H1 (cell line): ENCODE data around the gene TSN. TPM values are rescaled to one million over a fixed set of nuclear protein-coding genes. Genes with fewer than 3 reads are reported as not detected.
A peak's percentile ranks its signal among the peaks of the same experiment; 100 is the strongest.

Experiments
- CTCF ChIA-PET: fragments of 300-600 bp; sonication (Branson Sonifier 250); formaldehyde crosslinking; loops from one replicate; lab custom pipeline; 2021; ENCODE audit not compliant: partially characterized antibody; lab: Charles Lee
- POLR2A ChIA-PET: fragments of 300-600 bp; sonication (Branson Sonifier 250); formaldehyde crosslinking; loops from one replicate; lab custom pipeline; 2021; ENCODE audit warnings: inconsistent platforms; ENCODE audit not compliant: partially characterized antibody; lab: Charles Lee
- DNase-seq, 2 experiments: peaks; one replicate each; pipeline versions ENCODE4 v3.0.0 to v3.0.0-alpha.2; 2010 to 2022; ENCODE audit warnings: low spot score in 2 of 2, low read depth in 1 of 2, mixed read lengths in 1 of 2
- FAIRE-seq: peaks from 2 replicates; lab custom pipeline; 2011; peaks lifted over from hg19 to GRCh38; lab: Jason Lieb, UNC
- H2AFZ ChIP-seq: 2 replicates; pipeline ENCODE4 v1.8.1; 2012; ENCODE audit warnings: low read length, inconsistent platforms
- H2AK5ac ChIP-seq: 2 replicates; pipeline ENCODE4 v1.6.1; 2013; ENCODE audit warnings: low read depth, low read length
- H2BK120ac ChIP-seq: replicated peaks from 2 replicates; pipeline ENCODE3; 2013; ENCODE audit warnings: low read depth, low read length, inconsistent platforms
- H2BK12ac ChIP-seq: 2 replicates; pipeline ENCODE4 v1.6.1; 2013; ENCODE audit warnings: low read depth, low read length
- H2BK15ac ChIP-seq: 2 replicates; pipeline ENCODE4 v1.6.1; 2013; ENCODE audit warnings: low read length
- H2BK20ac ChIP-seq: 2 replicates; pipeline ENCODE4 v1.6.1; 2013; ENCODE audit warnings: low read length
- H2BK5ac ChIP-seq: 2 replicates; pipeline ENCODE4 v1.6.1; 2013; ENCODE audit warnings: low read depth, low read length
- H3K14ac ChIP-seq: 2 replicates; pipeline ENCODE4 v1.6.1; 2013; ENCODE audit warnings: inconsistent platforms; ENCODE audit not compliant: insufficient read length
- H3K18ac ChIP-seq: 2 replicates; pipeline ENCODE4 v1.6.1; 2013; ENCODE audit warnings: low read length; ENCODE audit errors: extremely low read depth
- H3K23ac ChIP-seq: 2 replicates; pipeline ENCODE4 v1.6.1; 2013; ENCODE audit warnings: inconsistent platforms; ENCODE audit not compliant: insufficient read length
- H3K23me2 ChIP-seq: 2 replicates; pipeline ENCODE4 v1.6.1; 2013; ENCODE audit warnings: low read depth, low read length
- H3K27ac ChIP-seq: 2 replicates; pipeline ENCODE4 v1.6.1; 2011; ENCODE audit warnings: low read depth, low read length, inconsistent platforms
- H3K27me3 ChIP-seq, 4 experiments: replicated peaks in 1 of 4; 1 replicate in 1 of 4; 2 replicates in 3 of 4; pipeline versions ENCODE4 v1.6.1 to v1.8.1; 2011 to 2013; ENCODE audit warnings: low read length in 3 of 4, mild to moderate bottlenecking in 3 of 4, inconsistent platforms in 2 of 4, mixed read lengths in 2 of 4, moderate library complexity in 1 of 4; ENCODE audit not compliant: control insufficient read depth in 3 of 4, insufficient read depth in 3 of 4; ENCODE audit errors: extremely low read depth in 1 of 4
- H3K36me3 ChIP-seq, 4 experiments: 2 replicates each; pipeline versions ENCODE4 v1.6.1 to v1.8.1; 2011 to 2013; ENCODE audit warnings: mild to moderate bottlenecking in 4 of 4, low read length in 3 of 4, moderate library complexity in 2 of 4, control low read depth in 1 of 4, inconsistent platforms in 1 of 4; ENCODE audit not compliant: insufficient read depth in 4 of 4, control insufficient read depth in 2 of 4
- H3K4ac ChIP-seq: replicated peaks from 2 replicates; pipeline ENCODE3; 2013; ENCODE audit warnings: low read length, low read depth, mixed read lengths, inconsistent platforms; ENCODE audit not compliant: insufficient read length
- H3K4me1 ChIP-seq, 4 experiments: replicated peaks in 1 of 4; 1 replicate in 1 of 4; 2 replicates in 3 of 4; pipeline versions ENCODE4 v1.6.1 to v1.8.1; 2011 to 2013; ENCODE audit warnings: low read length in 3 of 4, inconsistent platforms in 2 of 4, mixed read lengths in 1 of 4; ENCODE audit not compliant: insufficient read depth in 4 of 4, control insufficient read depth in 3 of 4
- H3K4me2 ChIP-seq, 2 experiments: 2 replicates each; pipeline versions ENCODE4 v1.6.1 to v1.8.1; 2011 to 2013; ENCODE audit warnings: low read depth in 2 of 2, low read length in 2 of 2, control low read depth in 1 of 2, inconsistent platforms in 1 of 2, mild to moderate bottlenecking in 1 of 2; ENCODE audit not compliant: insufficient read depth in 1 of 2
- H3K4me3 ChIP-seq, 4 experiments: fragments of 200-600, 300-600 bp in 1 of 4; sonication (generic), shearing (Covaris generic), sonication (Bioruptor Twin) in 1 of 4; 2 replicates each; pipeline versions ENCODE4 v1.5.1 to v1.8.1; 2011 to 2016; ENCODE audit warnings: low read length in 4 of 4, low read depth in 3 of 4, control low read depth in 2 of 4, inconsistent platforms in 2 of 4, mild to moderate bottlenecking in 2 of 4, mixed read lengths in 1 of 4, moderate library complexity in 1 of 4; ENCODE audit not compliant: insufficient read depth in 2 of 4; ENCODE audit errors: extremely low read depth in 1 of 4
- H3K56ac ChIP-seq: replicated peaks from 2 replicates; pipeline ENCODE3; 2013; ENCODE audit warnings: low read depth, mild to moderate bottlenecking, mixed read lengths, low read length, inconsistent platforms; ENCODE audit not compliant: insufficient read length
- H3K79me1 ChIP-seq: 2 replicates; pipeline ENCODE4 v1.6.1; 2013; ENCODE audit warnings: low read depth, low read length, control low read depth
- H3K79me2 ChIP-seq, 2 experiments: 2 replicates each; pipeline versions ENCODE4 v1.6.1 to v1.8.1; 2012 to 2013; ENCODE audit warnings: low read length in 2 of 2, mild to moderate bottlenecking in 2 of 2, inconsistent platforms in 1 of 2; ENCODE audit not compliant: insufficient read depth in 2 of 2, control insufficient read depth in 1 of 2
- H3K9ac ChIP-seq, 4 experiments: replicated peaks in 1 of 4; 1 replicate in 1 of 4; 2 replicates in 3 of 4; pipeline versions ENCODE4 v1.6.1 to v1.8.1; 2011 to 2013; ENCODE audit warnings: low read depth in 3 of 4, low read length in 3 of 4, control low read depth in 2 of 4, mild to moderate bottlenecking in 2 of 4, moderate library complexity in 2 of 4, inconsistent platforms in 1 of 4; ENCODE audit errors: extremely low read depth in 1 of 4
- H3K9me3 ChIP-seq, 2 experiments: 2 replicates each; pipeline versions ENCODE4 v1.6.1 to v1.8.1; 2012 to 2013; ENCODE audit warnings: mild to moderate bottlenecking in 2 of 2, moderate library complexity in 2 of 2, control low read depth in 1 of 2, inconsistent platforms in 1 of 2, low read depth in 1 of 2, low read length in 1 of 2, mixed read lengths in 1 of 2; ENCODE audit not compliant: insufficient read depth in 2 of 2
- H4K20me1 ChIP-seq, 2 experiments: replicated peaks in 1 of 2; 2 replicates each; pipeline versions ENCODE3 to v1.8.1; 2011 to 2013; ENCODE audit warnings: inconsistent platforms in 2 of 2, low read length in 2 of 2, mild to moderate bottlenecking in 1 of 2; ENCODE audit not compliant: insufficient read depth in 2 of 2, control insufficient read depth in 1 of 2
- H4K5ac ChIP-seq: 2 replicates; pipeline ENCODE4 v1.6.1; 2013; ENCODE audit warnings: low read length, low read depth, mixed read lengths, inconsistent platforms; ENCODE audit not compliant: insufficient read length
- H4K8ac ChIP-seq: 2 replicates; pipeline ENCODE4 v1.8.0; 2013; ENCODE audit warnings: mild to moderate bottlenecking, moderate library complexity, low read length, inconsistent platforms; ENCODE audit not compliant: insufficient read depth; ENCODE audit errors: extremely low read depth
- H4K91ac ChIP-seq: replicated peaks from 2 replicates; pipeline ENCODE3; 2013; ENCODE audit warnings: low read length, mixed read lengths, inconsistent platforms; ENCODE audit not compliant: insufficient read length
- BACH1 ChIP-seq: IDR thresholded peaks from 2 replicates; pipeline ENCODE4 v1.6.1; 2012; ENCODE audit warnings: low read length, improper control_type of control experiment
- CBX8 ChIP-seq: fragments of 300-800, 300-1000 bp; sonication (generic); IDR thresholded peaks from 2 replicates; pipeline ENCODE4 v1.7.1; 2016; ENCODE audit warnings: low read depth, low read length, borderline replicate concordance
- RAD21 ChIP-seq, 2 experiments: IDR thresholded peaks in 1 of 2; conservative IDR thresholded peaks in 1 of 2; 2 replicates each; pipeline ENCODE4 v1.6.1; 2011; ENCODE audit warnings: low read depth in 2 of 2, low read length in 2 of 2, improper control_type of control experiment in 1 of 2, inconsistent platforms in 1 of 2, mild to moderate bottlenecking in 1 of 2, moderate library complexity in 1 of 2
- RFX5 ChIP-seq: IDR thresholded peaks from 2 replicates; pipeline ENCODE4 v1.6.1; 2011; ENCODE audit warnings: low read depth, low read length, improper control_type of control experiment, borderline replicate concordance
- TAF1 ChIP-seq: IDR thresholded peaks from 2 replicates; pipeline ENCODE4 v1.6.1; 2011; ENCODE audit warnings: mild to moderate bottlenecking, low read depth, low read length
- WGBS, 2 experiments: shearing (Covaris generic) in 1 of 2; methylation state at CpG; one replicate each; pipeline versions ENCODE4 v1.1.6 to v1.1.7; 2013 to 2015; ENCODE audit warnings: low lambda C conversion rate in 2 of 2, mixed read lengths in 2 of 2, inconsistent platforms in 1 of 2, low coverage in 1 of 2, missing lambda C conversion rate in 1 of 2; ENCODE audit not compliant: insufficient replicate concordance in 2 of 2, insufficient coverage in 1 of 2, insufficient read length in 1 of 2; ENCODE audit errors: extremely low coverage in 1 of 2, missing lambda C conversion rate in 1 of 2; 5-methylcytosine and 5-hydroxymethylcytosine counted together
- polyA plus RNA-seq, 7 experiments: library from polyadenylated mRNA; depleted of rRNA in 3 of 7; stranded (reverse) in 5 of 7; unstranded in 2 of 7; fragments of >200 nt in 5 of 7; fragments of 200-250 nt in 2 of 7; gene quantifications; 1 replicate in 5 of 7; 2 replicates in 1 of 7; 4 replicates in 1 of 7; pipeline versions ENCODE4 v1.2.1 to v1.2.3, GENCODE V29; 2011 to 2013; ENCODE audit warnings: missing spikeins in 2 of 7, mixed read lengths in 2 of 7
- total RNA-seq: library from RNA; stranded (reverse); fragmentation: NEBNext Ultra II Directional; extraction: Animal tissue kit (Norgen Biotek cat#: 25700); gene quantifications from 2 replicates; pipeline ENCODE4 v1.2.1, GENCODE V29; 2021
- TF ChIP-seq, protein P1 (sequence below): IDR thresholded peaks from 2 replicates; pipeline ENCODE4 v1.6.1; 2012; ENCODE audit warnings: inconsistent platforms
- TF ChIP-seq, protein P2 (sequence below), 3 experiments: IDR thresholded peaks; 1 replicate in 2 of 3; 2 replicates in 1 of 3; pipeline versions ENCODE4 v1.5.1 to v1.6.1; 2011; ENCODE audit warnings: low read length in 3 of 3, mild to moderate bottlenecking in 3 of 3, inconsistent platforms in 2 of 3, low read depth in 1 of 3, moderate library complexity in 1 of 3; ENCODE audit not compliant: insufficient read depth in 1 of 3; ENCODE audit errors: control extremely low read depth in 1 of 3
- TF ChIP-seq, protein P3 (sequence below): IDR thresholded peaks from 2 replicates; pipeline ENCODE4 v1.6.1; 2011; ENCODE audit warnings: low read depth, mild to moderate bottlenecking, low read length; ENCODE audit not compliant: insufficient read depth

TSN gene
- total and polyA plus RNA-seq, 2 of the 8 experiments (the other 6 are each of a cell fraction or from before 2014, with no cell fraction given) = 44.4 to 96.1 TPM

- H3K79me1 ChIP-seq = no peaks in the 10 kb centered on the region
- 66% methylated on average over 4 of the region's 4 CpGs; no CpG with 5 or more reads in 1 of the 2 experiments for WGBS, 2 experiments
- no peak overlapping the region for H2AFZ ChIP-seq
- ChIA-PET POLR2A (interaction anchor here (0.9 to 2.4 kb wide), 4 partner anchors 8 to 217 kb away, joined by 3 to 6 read pairs (median 4); partner anchors contain the start of genes NIFK and RNU4ATAC), CTCF (interaction anchor here (0.6 to 1.9 kb wide), 6 partner anchors 11 to 346 kb away, joined by 3 to 6 read pairs (median 4); no protein-coding TSS in a partner anchor)
- H4K20me1 ChIP-seq = no peaks in the 10 kb centered on the region
- H3K27me3 ChIP-seq = no peaks in the 10 kb centered on the region
- no peak overlapping the region for H4K91ac ChIP-seq
- no peaks in the 10 kb centered on the region for H3K23me2 ChIP-seq
- no peaks in the 10 kb centered on the region for H3K4me1 ChIP-seq
- H3K56ac ChIP-seq = no peak overlapping the region
- no peak overlapping the region for H3K14ac ChIP-seq
- H3K4ac ChIP-seq = no peak overlapping the region
- no peak overlapping the region for H3K9ac ChIP-seq
- H3K4me3 ChIP-seq = no peak overlapping the region
- no peak overlapping the region for H3K4me2 ChIP-seq
- no peaks in the 10 kb centered on the region for H3K79me2 ChIP-seq
- H3K36me3 ChIP-seq = no peaks in the 10 kb centered on the region
- FAIRE-seq (no peak), DNase-seq (no peak)
- no peak overlapping the region for H2BK5ac ChIP-seq
- no peak overlapping the region for H3K18ac ChIP-seq
- no peak overlapping the region for H2BK12ac ChIP-seq
- H2BK20ac ChIP-seq = no peak overlapping the region
- H3K9me3 ChIP-seq = no peaks in the 10 kb centered on the region
- H2AK5ac ChIP-seq = no peak overlapping the region
- H3K23ac ChIP-seq = no peak overlapping the region
- TF ChIP-seq TAF1 (no peak), CBX8 (no peak), BACH1 (no peak), RAD21 (IDR thresholded peaks at IDR 0.05 in 1 of 2, conservative IDR thresholded peaks at IDR 0.05 in 1 of 2; ENCODE audit: low read depth in 2 of 2, low read length in 2 of 2) (peak; percentile 56 to 70), RFX5 (no peak)
- TF ChIP-seq, protein P1, sequence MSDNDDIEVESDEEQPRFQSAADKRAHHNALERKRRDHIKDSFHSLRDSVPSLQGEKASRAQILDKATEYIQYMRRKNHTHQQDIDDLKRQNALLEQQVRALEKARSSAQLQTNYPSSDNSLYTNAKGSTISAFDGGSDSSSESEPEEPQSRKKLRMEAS = no peak
- TF ChIP-seq, protein P2, sequence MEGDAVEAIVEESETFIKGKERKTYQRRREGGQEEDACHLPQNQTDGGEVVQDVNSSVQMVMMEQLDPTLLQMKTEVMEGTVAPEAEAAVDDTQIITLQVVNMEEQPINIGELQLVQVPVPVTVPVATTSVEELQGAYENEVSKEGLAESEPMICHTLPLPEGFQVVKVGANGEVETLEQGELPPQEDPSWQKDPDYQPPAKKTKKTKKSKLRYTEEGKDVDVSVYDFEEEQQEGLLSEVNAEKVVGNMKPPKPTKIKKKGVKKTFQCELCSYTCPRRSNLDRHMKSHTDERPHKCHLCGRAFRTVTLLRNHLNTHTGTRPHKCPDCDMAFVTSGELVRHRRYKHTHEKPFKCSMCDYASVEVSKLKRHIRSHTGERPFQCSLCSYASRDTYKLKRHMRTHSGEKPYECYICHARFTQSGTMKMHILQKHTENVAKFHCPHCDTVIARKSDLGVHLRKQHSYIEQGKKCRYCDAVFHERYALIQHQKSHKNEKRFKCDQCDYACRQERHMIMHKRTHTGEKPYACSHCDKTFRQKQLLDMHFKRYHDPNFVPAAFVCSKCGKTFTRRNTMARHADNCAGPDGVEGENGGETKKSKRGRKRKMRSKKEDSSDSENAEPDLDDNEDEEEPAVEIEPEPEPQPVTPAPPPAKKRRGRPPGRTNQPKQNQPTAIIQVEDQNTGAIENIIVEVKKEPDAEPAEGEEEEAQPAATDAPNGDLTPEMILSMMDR (IDR thresholded peaks at IDR 0.05; ENCODE audit: control extremely low read depth in 1 of 3, insufficient read depth in 1 of 3, low read depth in 1 of 3, low read length in 3 of 3) = peak in 2 of 3 experiments; percentile 36 to 46; a peak in 3 of 4 replicates
- TF ChIP-seq, protein P3, sequence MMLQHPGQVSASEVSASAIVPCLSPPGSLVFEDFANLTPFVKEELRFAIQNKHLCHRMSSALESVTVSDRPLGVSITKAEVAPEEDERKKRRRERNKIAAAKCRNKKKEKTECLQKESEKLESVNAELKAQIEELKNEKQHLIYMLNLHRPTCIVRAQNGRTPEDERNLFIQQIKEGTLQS = no peak
- no peak overlapping the region for H2BK15ac ChIP-seq
- H2BK120ac ChIP-seq = no peak overlapping the region
- H4K5ac ChIP-seq = no peak overlapping the region
- no peak overlapping the region for H4K8ac ChIP-seq
- no peak overlapping the region for H3K27ac ChIP-seq
These were observed 7.2 kb upstream of the TSN start for GRCh38 chr2:121748202-121748601.
